Left ventricle myocardium superior (tissue), 1 donor: ENCODE data around the gene SLC17A1. TPM values are rescaled to one million over a fixed set of nuclear protein-coding genes. Genes with fewer than 3 reads are reported as not detected.
"Not testable (repeated sequence)": the region's sequence is repeated elsewhere in the genome, so short reads cannot be mapped to it uniquely, and the experiment has no call there.

Experiments used
- ATAC-seq: fragments of 200-7000 bp; cut with Tn5 transposase; one replicate; pipeline ENCODE4 v1.9.1; 2020; ENCODE audit warnings: mild to moderate bottlenecking, moderate library complexity
- DNase-seq: peaks from one replicate; pipeline ENCODE4 v3.0.0-alpha.2; 2020
- intact Hi-C: fragments of 100-400 bp; cut with micrococcal nuclease; formaldehyde crosslinking; loops from one replicate; pipeline ENCODE4 v1.11.0; 2022
- total RNA-seq: library from RNA; stranded (reverse); fragmentation: NEBNext Ultra II Directional; extraction: Animal tissue kit (Norgen Biotek cat#: 25700); gene quantifications from one replicate; pipeline ENCODE4 v1.2.1, GENCODE V29; 2021
- donor health status: DM: no; HTN: yes; CAD: no; lungs with severe emphysema.

The SLC17A1 gene
- total RNA-seq, 1 donor from 2014 or later = not detected

DNA sequence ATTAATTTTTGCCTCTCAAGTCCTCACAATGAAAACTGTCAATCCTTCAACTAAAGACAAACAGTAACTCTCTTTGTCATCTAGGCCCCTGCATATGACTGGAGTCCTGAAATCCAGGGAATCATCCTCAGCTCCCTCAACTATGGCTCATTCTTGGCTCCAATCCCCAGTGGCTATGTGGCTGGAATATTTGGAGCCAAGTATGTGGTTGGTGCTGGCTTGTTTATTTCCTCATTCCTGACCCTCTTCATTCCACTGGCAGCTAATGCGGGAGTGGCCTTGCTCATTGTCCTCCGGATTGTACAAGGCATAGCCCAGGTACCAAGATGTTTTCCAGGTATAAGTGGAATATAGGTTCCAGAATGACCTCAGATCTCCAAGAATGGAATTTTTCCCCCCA is 61.9 kb downstream of the SLC17A1 start:
- DNase-seq (no peak), ATAC-seq (no peak)
- intact Hi-C loops = no loop called here

DNA sequence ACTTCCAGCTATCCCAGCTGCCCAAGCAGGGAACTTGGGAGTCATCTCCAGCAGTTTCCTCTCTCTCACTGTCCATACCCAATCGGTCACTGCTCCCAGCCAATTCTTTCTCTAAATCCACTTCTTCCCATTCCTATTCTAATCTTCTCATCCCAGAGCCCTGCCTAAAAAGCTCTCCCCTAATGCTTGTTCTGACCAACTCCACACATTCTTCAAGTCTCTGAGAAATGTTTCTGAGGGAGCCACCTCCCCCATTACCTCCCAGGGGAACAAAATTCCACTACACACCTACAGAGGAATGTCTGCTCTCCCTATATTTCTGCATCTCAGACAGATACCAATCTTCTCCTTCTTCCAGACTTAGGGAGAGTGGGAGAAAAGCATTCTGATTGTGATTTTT is 63.3 kb downstream of the SLC17A1 start:
- DNase-seq = no peak
- ATAC-seq = no peak
- intact Hi-C loops = no loop called here

DNA sequence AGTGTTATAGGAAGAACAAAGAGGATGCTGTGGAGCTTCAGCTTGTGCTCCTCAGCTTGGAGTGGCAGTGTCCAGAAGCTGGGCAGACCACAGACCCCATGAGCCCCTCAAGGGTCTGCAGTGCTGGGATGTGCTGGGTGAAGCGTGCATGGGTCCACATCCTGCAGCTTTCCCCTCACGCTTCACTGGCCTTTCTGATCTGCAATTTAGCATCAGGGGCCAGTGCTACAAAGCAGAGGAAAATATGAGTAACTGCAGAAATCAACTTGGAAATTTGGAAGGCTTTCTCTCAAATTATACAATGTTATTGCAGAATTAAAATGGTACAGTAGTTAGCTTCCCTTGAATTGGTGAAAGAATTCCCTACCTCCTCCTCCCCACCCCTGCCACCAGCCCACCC is 67.2 kb downstream of the SLC17A1 start:
- intact Hi-C loops = no loop called here
- no peak for ATAC-seq
- DNase-seq = no peak

DNA sequence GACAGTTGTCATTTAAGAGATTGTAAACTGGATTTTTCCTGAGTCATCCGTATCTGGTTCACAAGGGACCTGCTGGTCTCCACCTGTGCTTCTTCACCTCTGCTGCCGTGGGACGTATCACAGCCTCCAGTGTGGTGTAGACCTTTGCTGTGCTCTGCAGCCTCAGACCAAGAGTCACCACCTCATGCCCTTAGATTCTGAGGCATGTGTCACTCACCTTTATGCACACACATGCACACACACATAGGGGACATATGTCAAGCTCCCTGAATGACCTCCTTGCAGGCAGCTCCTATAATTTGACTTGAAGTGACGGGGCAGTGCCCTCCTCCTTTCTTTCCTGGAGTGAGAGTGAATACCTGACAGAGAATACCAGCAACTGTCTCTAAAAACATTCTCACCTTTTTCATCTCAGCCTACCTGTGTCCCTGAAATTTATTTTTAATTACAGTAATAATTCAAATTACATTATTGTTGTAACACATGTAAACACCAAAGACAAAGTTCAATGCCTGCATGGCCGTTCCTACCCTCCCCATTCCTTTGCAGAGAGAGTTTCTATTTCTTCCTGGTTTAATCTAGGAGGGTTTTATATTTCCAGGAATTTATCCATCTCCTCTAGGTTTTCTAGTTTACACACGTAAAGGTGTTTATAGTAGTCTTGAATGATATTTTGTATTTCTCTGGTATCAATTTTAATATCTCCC is 73.8 kb downstream of the SLC17A1 start:
- DNase-seq = no peak
- ATAC-seq = no peak
- intact Hi-C loops = no loop called here

DNA sequence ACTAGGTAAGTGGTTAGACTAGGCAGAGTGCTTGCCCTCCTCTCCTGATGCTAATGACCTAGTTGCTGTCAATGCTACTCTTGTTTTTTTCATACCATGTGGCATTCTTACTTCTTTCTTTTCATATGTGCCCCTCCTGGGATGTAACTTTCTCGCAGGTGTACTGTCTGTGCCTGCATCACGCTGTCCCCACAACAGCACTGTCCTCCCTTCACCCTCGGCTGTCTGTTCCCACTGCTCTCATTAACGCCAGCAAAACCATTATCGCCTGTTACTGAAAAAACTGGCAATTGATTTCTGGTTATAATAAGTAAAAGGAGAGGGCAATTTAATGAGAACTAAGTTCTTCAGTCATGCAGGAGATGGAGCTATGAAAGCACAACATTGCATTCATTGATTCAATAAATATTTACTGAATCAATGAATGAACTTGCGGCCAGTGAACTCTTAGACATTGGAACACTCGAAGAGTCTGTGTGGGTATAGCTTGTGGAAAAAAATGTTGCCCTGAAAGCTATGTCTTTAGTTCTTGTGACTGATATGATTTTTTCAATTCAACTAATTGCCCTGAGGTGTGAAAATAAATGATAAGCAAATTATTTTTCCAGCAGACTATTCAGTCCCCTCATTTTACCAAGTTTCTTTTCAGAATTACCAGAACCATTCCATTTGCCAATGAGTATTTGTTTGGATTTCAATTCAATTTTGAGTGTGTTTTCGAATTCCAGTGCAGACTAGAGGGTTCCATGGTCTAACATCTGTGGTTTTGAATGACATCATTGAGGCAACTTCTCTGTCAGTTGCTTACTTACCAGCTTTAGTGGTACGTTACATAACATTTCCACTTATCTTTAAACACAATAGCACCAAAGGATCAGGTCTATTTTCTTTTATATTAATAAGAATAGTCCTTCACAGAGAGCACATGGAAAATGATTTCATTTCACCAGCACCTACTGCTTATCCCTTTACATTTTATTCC is 75.2 kb downstream of the SLC17A1 start:
- no peak for DNase-seq
- intact Hi-C loops = no loop called here
- no peak for ATAC-seq

DNA sequence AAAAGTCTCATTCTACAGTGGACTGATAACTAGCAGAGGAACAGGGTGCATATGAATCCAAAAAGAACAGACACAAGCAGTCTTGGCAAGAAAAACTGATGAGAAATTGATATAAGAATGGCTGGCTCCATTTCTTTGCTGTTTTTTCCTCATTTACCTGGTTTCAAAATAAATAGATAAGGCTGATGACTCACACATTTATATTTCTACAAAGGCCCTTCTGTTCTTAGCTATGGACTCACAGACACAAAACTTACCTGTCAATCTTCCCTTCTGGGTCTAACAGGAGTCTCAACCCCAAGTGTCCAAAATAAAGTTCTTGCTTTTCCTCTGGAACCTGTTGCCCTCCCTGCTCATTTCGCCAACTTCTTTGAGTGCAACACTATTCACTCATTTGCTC is 76.4 kb downstream of the SLC17A1 start:
- ATAC-seq (no peak), DNase-seq (no peak)

DNA sequence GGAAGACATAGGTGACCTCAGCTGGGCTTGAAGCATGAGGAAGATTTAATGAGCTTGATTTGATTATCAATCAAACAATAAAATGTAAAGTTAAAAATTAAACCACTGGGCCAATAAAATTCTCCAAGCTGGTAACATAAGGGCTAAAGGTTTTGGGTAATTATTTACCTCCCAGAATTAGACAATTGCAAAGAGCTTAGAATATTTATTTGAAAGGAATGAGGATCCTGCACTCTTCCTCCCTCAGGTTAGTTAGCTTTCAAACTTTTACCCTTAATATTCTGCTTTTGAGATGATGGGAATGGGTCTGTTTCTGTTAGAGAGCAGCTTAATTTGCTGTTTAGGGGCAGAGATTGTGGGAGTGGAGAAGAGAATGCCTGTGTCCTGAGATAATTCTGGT is 77.3 kb downstream of the SLC17A1 start, which contains the start of gene SLC17A4:
Gene SLC17A4 (plus strand): TSS at position 208 of the 400 bp plus-strand sequence. CDS start 7,221 bp downstream, outside the sequence.
- ATAC-seq (no peak), DNase-seq (no peak)
- intact Hi-C loops = no loop called here

More for the DNA sequence above, 76.4 kb downstream of the SLC17A1 start:
- intact Hi-C loops = no loop called here

DNA sequence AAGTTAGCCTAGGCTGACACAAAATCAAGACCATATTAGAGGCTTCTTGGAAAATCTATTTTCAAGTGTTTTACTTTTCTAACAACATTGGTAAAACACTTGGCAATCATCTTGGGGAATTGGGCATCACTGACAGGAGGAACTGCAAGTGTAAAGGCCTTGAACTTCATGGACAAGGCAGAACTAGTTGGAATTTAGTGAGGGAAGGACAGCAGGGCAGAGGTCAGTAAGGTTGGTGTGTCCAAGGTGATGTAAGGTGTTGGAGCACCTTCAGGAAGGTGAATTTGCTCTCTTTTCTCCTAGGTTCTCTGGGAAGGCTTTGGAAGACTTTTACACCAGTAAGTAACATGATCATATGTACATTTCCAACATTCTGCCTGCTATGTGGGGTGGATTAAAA is 78.8 kb downstream of the SLC17A1 start:
- intact Hi-C loops = no loop called here
- no peak for DNase-seq
- ATAC-seq = no peak

DNA sequence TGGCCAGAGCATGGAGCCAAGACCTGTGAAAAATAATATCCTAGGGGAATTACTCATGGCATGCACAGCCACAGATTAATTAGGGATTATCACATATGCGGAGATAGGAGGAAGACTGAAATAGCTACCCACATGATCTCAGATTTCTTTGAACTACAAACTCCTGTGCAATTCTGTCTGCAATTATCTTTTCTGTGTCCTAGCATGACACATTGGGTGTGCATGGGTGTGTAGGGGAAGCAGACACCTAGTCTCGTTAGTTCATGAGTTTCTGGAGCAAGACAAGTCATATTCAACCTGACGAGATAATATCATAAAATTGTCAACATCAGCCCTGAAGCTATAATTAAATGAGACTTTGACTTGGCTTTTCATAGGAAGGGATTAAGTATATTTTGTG is 80.9 kb downstream of the SLC17A1 start:
- ATAC-seq (no peak), DNase-seq (no peak)
- intact Hi-C loops = no loop called here

DNA sequence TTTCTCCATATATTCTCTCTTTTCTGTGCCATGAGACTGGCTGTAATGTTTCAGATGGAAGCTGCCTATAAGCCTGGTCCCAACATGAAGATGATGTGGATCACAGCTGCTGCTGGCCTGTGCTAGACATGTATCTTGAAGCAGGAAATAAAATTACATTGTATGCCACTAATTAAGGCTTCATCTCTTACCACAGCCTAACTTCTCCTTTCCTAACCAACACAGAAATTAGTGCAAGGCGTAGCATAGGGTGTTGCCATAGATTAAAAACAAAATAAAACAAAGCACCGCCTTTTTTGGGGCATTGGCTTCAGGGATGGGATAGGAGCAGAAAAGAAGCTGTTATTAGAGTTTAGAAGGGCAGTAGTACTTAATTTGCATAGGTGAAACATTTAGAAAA is 82.0 kb downstream of the SLC17A1 start:
- intact Hi-C loops = no loop called here
- no peak for DNase-seq
- ATAC-seq = no peak

DNA sequence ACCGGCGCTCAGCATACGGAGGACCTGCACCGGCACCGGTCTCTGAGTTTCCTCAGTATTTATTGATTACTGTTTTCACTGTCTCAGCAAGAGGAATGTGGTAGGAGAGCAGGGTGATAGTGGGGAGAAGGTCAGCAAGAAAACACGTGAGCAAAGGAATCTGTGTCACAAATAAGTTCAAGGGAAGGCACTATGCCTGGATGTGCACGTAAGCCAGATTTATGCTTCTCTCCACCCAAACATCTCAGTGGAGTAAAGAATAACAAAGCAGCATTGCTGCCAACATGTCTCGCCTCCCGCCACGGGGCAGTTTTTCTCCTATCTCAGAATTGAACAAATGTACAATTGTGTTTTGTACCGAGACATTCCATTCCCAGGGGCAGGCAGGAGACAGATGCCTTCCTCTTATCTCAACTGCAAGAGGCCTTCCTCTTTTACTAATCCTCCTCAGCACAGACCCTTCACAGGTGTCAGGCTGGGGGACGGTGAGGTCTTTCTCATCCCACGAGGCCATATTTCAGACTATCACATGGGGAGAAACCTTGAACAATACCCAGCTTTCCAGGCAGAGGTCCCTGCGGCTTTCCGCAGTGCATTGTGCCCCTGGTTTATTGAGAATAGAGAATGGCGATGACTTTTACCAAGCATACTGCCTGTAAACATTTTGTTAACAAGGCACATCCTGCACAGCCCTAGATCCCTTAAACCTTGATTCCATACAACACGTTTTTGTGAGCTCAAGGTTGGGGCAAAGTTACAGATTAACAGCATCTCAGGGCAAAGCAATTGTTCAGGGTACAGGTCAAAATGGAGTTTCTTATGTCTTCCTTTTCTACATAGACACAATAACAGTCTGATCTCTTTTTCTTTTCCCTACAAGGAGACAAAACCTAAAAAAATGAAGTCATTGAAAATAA is 83.0 kb downstream of the SLC17A1 start:
- ATAC-seq, intact Hi-C loops, DNase-seq: not testable (repeated sequence)

DNA sequence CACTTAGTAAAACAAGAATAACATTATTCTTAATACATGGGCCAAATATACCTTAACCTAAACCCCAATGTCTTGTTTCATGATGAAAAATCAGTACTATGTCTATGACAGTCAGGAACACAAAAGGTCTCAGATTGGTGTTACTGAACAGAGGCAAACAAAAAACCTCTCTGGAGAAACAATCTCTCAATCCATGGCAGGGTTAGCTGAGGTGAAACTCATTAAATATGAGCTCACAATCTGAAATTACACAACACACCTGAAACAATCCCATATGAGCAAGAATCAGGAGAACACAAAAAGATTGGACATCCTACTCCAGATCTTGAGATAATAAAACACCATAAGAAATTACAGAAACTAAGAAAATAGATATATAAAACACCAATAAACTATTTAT is 83.8 kb downstream of the SLC17A1 start:
- intact Hi-C loops = no loop called here
- DNase-seq (no peak), ATAC-seq (no peak)

DNA sequence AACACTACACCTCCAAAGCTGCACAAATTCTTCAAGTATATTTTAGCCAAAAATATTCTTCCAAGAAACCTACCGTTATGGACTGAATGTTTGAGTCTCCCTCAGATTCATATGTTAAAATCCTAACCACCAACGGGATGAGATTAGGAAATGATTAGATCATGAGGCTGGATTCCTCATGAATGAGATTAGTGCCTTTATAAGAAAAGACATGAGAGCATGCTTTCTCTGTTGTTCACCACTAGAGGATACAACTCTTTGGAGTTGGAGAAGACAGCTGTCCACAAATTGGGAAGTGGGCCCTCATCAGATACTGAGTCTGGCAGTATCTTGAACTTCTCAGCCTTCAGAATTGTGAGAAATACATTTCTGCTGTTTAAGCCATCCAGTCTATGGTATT is 84.4 kb downstream of the SLC17A1 start:
- ATAC-seq = no peak
- intact Hi-C loops = no loop called here

DNA sequence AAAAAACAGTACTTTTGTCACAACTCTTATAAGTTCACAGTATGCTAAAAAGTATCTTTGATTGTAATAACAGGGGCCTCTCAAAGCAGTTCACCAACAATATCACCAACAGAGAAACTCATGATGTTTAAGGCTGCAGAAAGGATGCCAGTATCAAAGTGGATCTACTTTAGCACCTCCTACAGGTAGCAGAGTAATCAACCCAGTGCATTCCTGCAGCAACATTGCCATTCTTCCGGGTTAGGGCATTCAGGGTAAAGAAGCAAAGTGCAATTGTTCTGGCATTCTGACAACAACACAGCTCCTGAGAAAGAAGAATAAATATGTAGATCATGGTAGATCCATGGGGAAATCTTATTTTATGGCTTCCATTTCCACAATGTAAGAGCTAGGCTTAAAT is 84.9 kb downstream of the SLC17A1 start:
- intact Hi-C loops = no loop called here
- ATAC-seq = no peak
- DNase-seq = no peak

More for the DNA sequence above, 84.4 kb downstream of the SLC17A1 start:
- no peak for DNase-seq

DNA sequence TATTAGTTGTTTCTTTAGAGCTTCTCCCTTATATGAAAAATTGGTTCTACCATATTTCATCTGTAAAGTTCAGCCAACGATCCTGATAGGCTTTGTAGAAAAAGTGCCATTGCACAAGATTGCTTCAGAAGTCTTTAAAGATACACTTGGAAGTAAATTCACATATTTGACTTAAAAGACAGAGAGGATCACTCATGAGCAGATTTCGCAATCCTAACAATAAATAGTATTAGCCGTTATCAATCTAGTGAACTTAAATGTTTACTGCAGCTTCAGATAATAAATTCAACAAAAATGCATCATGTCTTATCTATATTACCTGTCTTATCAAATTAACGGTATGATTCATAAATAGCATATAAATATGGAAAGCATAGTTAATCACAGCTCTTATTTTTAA is 86.0 kb downstream of the SLC17A1 start:
- no peak for DNase-seq
- ATAC-seq = no peak
- intact Hi-C loops = no loop called here

DNA sequence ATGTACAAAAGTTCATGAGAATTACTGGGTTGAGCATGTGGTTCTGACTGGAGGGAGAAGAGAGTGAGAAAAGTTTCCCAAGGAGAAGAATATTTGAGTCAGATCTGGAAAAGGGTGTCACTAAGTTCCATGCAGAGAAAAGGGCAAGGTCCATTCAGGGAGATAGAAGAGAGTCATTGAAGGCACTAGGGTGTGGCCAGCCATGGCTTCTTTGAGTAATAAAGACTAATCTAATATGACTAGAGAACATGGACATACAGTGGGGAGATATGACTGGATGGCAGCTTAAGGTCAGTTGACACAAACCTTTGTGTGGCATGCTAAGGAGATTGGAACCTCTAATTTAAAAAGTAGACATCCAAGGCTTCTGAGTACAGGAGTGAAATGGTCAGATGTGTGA is 88.0 kb downstream of the SLC17A1 start:
- intact Hi-C loops = no loop called here
- ATAC-seq (no peak), DNase-seq (no peak)

DNA sequence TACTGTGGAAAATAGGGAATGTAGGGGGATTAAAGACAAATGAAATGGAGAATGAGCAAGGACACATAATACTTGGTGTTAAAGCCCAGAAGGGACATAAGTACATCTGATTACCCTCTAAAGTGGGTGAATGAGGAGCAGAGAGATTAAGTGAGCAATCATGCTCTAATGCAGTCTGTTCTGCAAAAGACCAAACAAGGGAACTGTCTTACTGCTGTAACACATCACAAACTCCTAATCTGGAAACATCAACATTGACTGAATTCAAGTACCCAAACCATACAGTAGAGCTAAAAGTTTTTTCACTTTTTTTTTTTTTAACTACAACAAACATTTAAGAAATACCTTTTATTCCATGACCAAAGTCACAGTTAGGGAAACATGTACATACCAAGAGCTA is 96.6 kb downstream of the SLC17A1 start:
- ATAC-seq = no peak
- no peak for DNase-seq
- intact Hi-C loops = no loop called here
